Measurements from ENCODE around the gene ODF2.
"Not testable (repeated sequence)": the region's sequence is repeated elsewhere in the genome, so short reads cannot be mapped to it uniquely, and the experiment has no call there.

ODF2 gene

GRCh38 chr9:128455849-128456612, at the start of gene ODF2:
Gene ODF2, plus strand, starts transcription at chr9:128456006. Its CDS starts 86 bp downstream, at chr9:128456092.
- DNase-seq (ENCODE audit: low read depth): peak; percentile 99

GRCh38 chr9:128406848-128407391, 48.9 kb upstream of the ODF2 start:
- DNase-seq (ENCODE audit: low read depth): no peak

- no peak for DNase-seq (ENCODE audit: low read depth)
These were observed 46.8 kb upstream of the ODF2 start for GRCh38 chr9:128408963-128409431.

GRCh38 chr9:128409450-128409849, 46.4 kb upstream of the ODF2 start:
- DNase-seq (ENCODE audit: low read depth): no peak

GRCh38 chr9:128409978-128410377, 45.8 kb upstream of the ODF2 start:
- DNase-seq (ENCODE audit: low read depth): no peak

GRCh38 chr9:128411364-128412119, 44.3 kb upstream of the ODF2 start:
- DNase-seq (ENCODE audit: low read depth): no peak

- DNase-seq (ENCODE audit: low read depth): peak; percentile 35
These were observed 43.6 kb upstream of the ODF2 start for GRCh38 chr9:128412120-128412790.

- not testable (repeated sequence) for DNase-seq (ENCODE audit: low read depth)
These were observed 42.1 kb upstream of the ODF2 start for GRCh38 chr9:128413728-128414127.

GRCh38 chr9:128414461-128414860, 41.3 kb upstream of the ODF2 start:
- DNase-seq (ENCODE audit: low read depth): no peak

- no peak for DNase-seq (ENCODE audit: low read depth)
These were observed 40.5 kb upstream of the ODF2 start for GRCh38 chr9:128415281-128415680.

- DNase-seq (ENCODE audit: low read depth): no peak
These were observed 39.8 kb upstream of the ODF2 start for GRCh38 chr9:128416014-128416413.

- DNase-seq (ENCODE audit: low read depth): no peak
These were observed 39.3 kb upstream of the ODF2 start for GRCh38 chr9:128416432-128417019.

GRCh38 chr9:128419061-128419925, 36.5 kb upstream of the ODF2 start:
- no peak for DNase-seq (ENCODE audit: low read depth)

- peak; percentile 53 for DNase-seq (ENCODE audit: low read depth)
These were observed 35.7 kb upstream of the ODF2 start for GRCh38 chr9:128420060-128420650.

GRCh38 chr9:128420651-128421481, 34.9 kb upstream of the ODF2 start, which contains the start of gene CERCAM:
Gene CERCAM, plus strand, starts transcription at chr9:128420857. Its CDS starts 21 bp downstream, at chr9:128420878.
- peak; percentile 33 for DNase-seq (ENCODE audit: low read depth)

GRCh38 chr9:128421482-128421996, 34.3 kb upstream of the ODF2 start:
- no peak for DNase-seq (ENCODE audit: low read depth)

GRCh38 chr9:128422022-128422782, 33.6 kb upstream of the ODF2 start:
- not testable (repeated sequence) for DNase-seq (ENCODE audit: low read depth)

GRCh38 chr9:128422783-128423150, 33.0 kb upstream of the ODF2 start:
- DNase-seq (ENCODE audit: low read depth): no peak

- DNase-seq (ENCODE audit: low read depth): not testable (repeated sequence)
These were observed 32.5 kb upstream of the ODF2 start for GRCh38 chr9:128423356-128423755.
